HG03196 (cell line): ENCODE data around the gene DYNLT5.
"Not testable (repeated sequence)": the region's sequence is repeated elsewhere in the genome, so short reads cannot be mapped to it uniquely, and the experiment has no call there.

Source experiments
- ATAC-seq: cut with Tn5 transposase; IDR thresholded peaks from one replicate; pipeline ENCODE4 v1.9.1; 2021; ENCODE audit not compliant: unreplicated experiment

DYNLT5 gene

DNA sequence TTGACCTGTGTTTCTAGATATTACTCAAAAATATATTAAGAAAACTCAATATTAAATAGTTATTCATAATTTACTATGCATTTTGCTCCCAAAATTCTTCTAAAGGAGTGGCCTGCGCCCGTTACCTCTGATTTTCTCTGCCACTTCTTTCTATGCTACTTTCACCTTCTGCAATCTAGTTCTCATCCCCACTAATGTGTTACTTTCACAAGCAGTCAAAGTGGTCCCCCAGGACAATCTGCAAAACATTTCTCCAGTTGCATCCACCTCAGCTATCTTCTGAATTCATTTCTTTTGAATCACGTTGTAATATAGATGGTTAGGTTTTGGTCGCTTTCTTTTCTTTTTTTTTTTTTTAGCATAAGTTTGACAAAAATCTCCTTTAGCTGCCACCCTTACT is 35.4 kb downstream of the DYNLT5 start:
- ATAC-seq = no peak

DNA sequence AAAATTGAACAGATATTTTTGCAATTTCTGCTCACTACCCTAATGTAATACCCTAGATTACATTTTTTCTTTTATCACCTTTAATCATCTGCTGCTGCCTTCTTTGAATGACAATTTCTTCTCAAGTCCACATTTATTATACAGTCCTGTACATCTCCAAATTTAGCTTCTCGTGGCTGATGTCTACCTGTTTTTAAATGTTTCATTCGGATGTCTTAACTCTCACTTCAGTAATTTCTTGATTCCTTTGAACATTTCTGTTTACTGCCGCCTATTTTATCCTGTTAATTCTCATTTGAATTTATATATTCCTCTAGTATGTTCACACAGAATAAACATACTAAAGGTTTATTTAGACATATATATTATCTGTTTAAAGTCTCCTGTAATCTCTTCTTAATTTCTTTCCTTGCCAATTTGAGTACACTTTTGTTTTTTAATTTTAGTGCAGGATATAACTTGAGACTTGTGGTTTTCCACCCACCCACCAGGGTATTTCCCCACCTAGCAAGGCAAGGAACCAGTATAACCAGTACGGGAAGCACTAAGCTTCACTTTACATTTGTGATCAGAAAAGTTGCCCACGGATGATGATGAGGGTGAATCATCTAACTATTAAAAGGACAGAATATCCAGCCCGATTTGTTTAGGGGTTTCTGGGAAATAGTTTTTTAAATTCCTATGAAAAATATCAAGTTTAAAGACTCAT is 36.1 kb downstream of the DYNLT5 start:
- peak; percentile 56 for ATAC-seq

DNA sequence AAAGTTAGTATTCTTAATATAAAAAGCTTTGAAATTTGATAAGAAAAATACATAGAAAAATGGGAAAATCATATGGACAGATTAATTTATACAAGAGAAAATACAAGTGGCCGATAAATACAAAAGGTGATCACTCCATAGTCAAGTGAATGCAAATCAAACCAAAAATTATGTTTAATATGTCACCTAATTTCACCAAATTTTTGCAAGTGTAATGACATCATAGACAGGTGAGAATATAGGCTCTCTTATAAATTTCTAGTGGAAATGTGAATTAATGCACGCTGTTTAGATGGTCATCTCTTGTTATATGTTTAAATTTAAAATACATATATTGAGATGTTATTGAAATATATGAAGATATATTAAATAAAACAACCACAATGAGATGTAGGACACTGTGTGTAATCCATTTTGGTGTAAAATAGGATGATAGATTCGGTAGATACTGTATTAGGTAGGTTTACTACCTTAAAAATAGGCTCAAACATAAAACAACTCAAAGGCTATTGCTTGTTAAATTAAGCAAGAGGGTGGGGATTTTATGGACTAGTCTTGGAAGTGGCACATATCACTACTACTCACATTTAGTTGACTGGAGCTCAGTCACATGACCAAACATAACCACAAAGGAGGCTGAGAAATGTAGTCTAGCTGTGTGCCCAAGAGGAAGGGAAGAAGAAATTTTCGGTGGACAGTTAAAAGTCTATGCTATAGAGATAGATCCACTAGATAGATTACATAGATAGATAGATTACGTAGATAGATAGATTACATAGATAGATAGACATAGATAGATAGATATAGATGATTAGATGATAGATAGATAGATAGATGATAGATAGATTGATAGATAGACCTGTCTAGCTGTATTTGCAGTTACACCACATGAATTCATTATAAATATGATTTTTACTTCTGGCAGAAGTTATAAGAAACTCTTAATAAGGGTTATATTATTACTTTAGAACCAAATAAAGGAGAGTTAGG is 39.7 kb downstream of the DYNLT5 start:
- no peak for ATAC-seq

DNA sequence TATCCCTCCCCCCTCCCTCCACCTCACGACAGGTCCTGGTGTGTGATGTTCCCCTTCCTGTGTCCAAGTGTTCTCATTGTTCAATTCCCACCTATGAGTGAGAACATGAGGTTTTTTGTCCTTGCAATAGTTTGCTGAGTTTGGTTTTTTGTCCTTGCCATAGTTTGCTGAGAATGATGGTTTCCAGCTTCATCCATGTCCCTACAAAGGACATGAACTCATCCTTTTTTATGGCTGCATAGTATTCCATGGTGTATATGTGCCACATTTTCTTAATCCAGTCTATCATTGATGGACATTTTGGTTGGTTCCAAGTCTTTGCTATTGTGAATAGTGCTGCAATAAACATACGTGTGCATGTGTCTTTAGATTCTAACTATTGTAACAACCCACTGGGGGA is 43.6 kb downstream of the DYNLT5 start:
- ATAC-seq = not testable (repeated sequence)

DNA sequence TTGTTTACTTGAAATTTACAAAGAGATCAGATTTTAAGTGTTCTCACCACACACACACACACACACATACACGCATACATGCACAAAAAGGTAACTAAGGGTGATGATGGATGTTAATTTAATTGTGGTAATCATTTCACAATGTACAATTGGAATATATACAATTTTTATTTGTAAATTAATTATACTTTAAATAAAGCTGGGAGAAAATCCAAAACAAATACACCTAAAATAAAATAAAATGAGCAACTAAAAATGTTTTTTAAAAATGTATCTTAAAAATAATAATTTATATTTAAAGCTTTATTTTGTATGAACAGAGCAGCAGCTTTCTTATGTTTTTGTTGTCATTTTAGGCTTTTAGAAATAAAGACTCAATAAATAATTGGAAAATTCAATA is 57.0 kb downstream of the DYNLT5 start:
- ATAC-seq = no peak

DNA sequence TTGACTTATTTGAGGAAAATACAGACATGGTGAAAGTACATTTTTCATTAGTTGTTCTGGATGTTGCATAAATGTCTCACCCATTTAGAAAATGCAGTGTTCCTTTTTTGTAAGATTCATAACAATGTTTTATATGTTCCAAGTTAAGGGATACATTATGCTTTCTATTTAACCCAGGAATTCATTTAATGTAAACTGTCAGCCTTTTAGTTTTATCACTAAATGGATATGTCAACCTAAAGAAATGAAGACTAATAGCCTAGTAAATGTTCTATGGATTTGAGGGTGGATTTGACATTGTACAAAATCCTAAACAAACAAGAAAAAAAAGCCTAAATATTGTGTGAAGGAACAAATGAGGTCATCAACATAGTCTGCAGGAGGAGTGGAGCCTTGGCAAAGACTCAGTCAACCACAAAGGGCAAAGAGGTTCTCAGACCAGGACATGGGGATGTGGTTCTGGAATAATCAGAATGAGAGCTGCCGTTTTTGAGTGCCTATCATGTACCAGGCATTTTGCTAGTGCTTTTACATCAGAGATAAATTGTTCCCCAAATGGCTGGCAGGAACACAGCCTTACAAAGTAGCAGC is 57.6 kb downstream of the DYNLT5 start:
- ATAC-seq = no peak

DNA sequence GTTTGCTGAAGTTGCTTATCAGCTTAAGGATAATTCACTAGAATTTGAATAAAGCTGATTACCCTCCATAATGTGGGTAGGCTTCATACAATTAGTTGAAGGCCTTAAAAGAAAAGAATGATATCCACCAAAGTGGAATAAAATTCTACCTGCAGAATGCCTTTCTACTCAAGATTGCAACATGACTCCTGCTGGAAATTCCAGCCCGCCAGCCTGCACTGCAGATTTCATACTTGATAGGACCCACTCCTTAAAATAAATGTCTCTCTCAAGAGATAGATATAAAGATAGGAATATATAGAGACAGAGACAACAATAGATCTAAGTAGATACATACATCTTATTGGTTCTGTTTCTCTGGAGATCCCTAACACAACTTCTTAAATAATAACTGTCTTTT is 72.5 kb downstream of the DYNLT5 start:
- no peak for ATAC-seq
